Thymus (tissue), 11 donors: ENCODE data around the gene H2AZ1. TPM values are rescaled to one million over a fixed set of nuclear protein-coding genes. Genes with fewer than 3 reads are reported as not detected.
"Not testable (repeated sequence)": the region's sequence is repeated elsewhere in the genome, so short reads cannot be mapped to it uniquely, and the experiment has no call there.

Experiments used
- DNase-seq, 9 donors: peaks; one replicate each; pipeline ENCODE4 v3.0.0-alpha.2; 2013; ENCODE audit warnings: low spot score in 9 of 9, low read depth in 6 of 9, missing footprints in 1 of 9
- H3K27ac ChIP-seq, 2 donors: one replicate each; pipeline ENCODE4 v1.5.1; 2013; ENCODE audit warnings: control low read depth in 1 of 2, low read depth in 1 of 2, low read length in 1 of 2, mild to moderate bottlenecking in 1 of 2, moderate library complexity in 1 of 2
- H3K27me3 ChIP-seq, 2 donors: one replicate each; pipeline ENCODE4 v1.5.1; 2013; ENCODE audit warnings: low read length in 1 of 2; ENCODE audit not compliant: control insufficient read depth in 2 of 2, insufficient read depth in 1 of 2
- H3K36me3 ChIP-seq, 2 donors: one replicate each; pipeline ENCODE4 v1.5.1; 2013; ENCODE audit warnings: low read length in 1 of 2, mild to moderate bottlenecking in 1 of 2, moderate library complexity in 1 of 2; ENCODE audit not compliant: control insufficient read depth in 2 of 2, insufficient read depth in 2 of 2
- H3K4me1 ChIP-seq, 2 donors: one replicate each; pipeline ENCODE4 v1.5.1; 2013; ENCODE audit warnings: low read length in 2 of 2; ENCODE audit not compliant: control insufficient read depth in 2 of 2, insufficient read depth in 2 of 2
- H3K4me3 ChIP-seq, 2 donors: one replicate each; pipeline ENCODE4 v1.5.1; 2013; ENCODE audit warnings: low read length in 2 of 2, control low read depth in 1 of 2, mild to moderate bottlenecking in 1 of 2
- H3K9me3 ChIP-seq, 2 donors: one replicate each; pipeline ENCODE4 v1.5.1; 2013; ENCODE audit warnings: low read length in 1 of 2, mild to moderate bottlenecking in 1 of 2; ENCODE audit not compliant: control insufficient read depth in 2 of 2, insufficient read depth in 1 of 2
- WGBS: extraction: QIAGEN DNeasy Blood & Tissue Kit; methylation state at CpG from one replicate; pipeline ENCODE4 v1.1.7; 2013; 5-methylcytosine and 5-hydroxymethylcytosine counted together
- polyA plus RNA-seq: library from polyadenylated mRNA; stranded (reverse); fragments of 200-250 nt; gene quantifications from one replicate; pipeline ENCODE4 v1.2.3, GENCODE V29; 2013
- total RNA-seq: library from RNA; stranded (reverse); fragments of 120-200 nt; gene quantifications from one replicate; pipeline ENCODE4 v1.2.4, GENCODE V29; 2013
- donor health status: healthy.

The H2AZ1 gene
- total and polyA plus RNA-seq, 2 donors = 263 to 670 TPM

DNA sequence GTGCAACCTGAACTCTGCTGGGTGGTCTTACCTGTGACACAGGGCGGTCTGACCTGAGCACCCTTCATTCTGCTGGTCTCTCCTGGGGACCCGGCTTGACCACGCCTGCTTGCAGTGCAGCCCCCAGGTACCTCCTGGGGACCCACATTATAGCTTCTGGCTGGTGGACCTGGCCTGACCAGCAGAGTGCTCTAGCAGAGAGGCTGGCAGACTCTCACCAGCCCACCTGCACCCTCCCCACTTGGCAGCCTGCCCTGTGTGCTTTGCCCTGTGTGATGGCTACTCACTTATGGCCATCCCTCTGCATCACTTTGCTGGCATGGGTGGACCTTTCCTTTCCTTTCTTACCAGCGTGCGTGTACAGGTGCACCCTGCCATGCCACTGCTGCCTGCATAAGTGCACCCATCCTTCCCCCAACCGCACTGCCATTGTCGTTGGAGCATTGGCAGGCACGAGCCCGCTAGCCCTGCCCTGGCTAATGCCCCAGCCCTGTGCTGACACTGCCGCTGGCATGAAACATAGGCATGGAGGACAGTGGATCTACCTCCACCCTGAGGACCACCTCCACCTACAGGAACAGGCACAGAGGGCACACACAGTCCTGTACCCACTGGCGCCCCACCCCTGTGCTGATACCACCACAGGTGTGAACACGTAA lies 21.5 kb upstream of the H2AZ1 start:
- WGBS = 99% methylated on average over 12 of the region's 12 CpGs
- no peak overlapping the region for H3K4me3 ChIP-seq
- no peak for DNase-seq

DNA sequence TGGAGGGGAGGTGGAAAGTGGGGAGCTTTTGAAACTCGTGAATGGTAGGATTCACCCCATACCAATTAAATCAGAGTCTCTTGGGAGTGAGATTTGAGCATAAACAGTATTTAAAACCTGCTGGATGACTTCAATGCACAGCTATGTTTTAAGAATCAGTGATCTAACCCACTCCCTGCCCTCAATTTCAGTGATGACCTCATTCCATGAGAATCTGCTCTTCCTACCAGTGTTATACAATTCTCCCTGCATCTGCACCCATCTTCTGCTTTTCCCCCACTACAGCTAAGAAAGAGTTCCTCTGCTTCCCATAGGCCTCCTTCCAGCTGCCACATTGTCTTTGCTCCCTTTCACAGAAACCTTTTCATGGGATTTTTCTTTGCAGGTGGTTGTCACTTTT lies 18.3 kb upstream of the H2AZ1 start:
- H3K36me3 ChIP-seq = no peaks in the 10 kb centered on the region
- H3K9me3 ChIP-seq = no peaks in the 10 kb centered on the region
- no peak overlapping the region for H3K4me3 ChIP-seq
- WGBS = 93% methylated on average over 1 of the region's 1 CpG
- no peaks in the 10 kb centered on the region for H3K27me3 ChIP-seq
- H3K27ac ChIP-seq = no peak overlapping the region
- peaks cover 0 to 4% of the 10 kb centered on the region in 2 donors for H3K4me1 ChIP-seq
- DNase-seq = no peak

More for the DNA sequence above, 21.5 kb upstream of the H2AZ1 start:
- Histone ChIP-seq H3K27me3 (no peaks in the 10 kb centered on the region), H3K36me3 (no peaks in the 10 kb centered on the region), H3K27ac (no peak overlapping the region), H3K4me1 (no peaks in the 10 kb centered on the region), H3K9me3 (no peaks in the 10 kb centered on the region)

DNA sequence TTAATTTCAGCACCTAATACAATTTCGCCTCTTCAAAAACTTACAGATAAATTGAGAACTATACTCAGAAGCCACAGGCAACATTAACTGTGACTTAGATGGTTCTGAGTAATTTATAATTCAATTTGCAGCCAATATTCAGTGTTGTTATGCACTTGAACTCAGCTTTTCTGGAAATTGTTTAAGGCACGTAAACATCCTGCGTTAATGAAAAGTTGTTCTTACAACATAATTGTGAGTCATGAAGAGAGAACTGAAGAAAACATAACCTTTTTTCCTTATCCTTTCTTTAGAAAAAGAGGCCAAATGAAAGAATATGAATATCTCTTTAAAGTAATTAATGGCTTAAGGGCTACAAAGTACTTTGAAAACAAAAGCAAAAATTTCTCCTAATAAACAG lies 16.6 kb upstream of the H2AZ1 start:
- Histone ChIP-seq H3K27ac (no peak overlapping the region), H3K4me1 (peaks cover 0 to 4% of the 10 kb centered on the region in 2 donors), H3K36me3 (no peaks in the 10 kb centered on the region), H3K27me3 (no peaks in the 10 kb centered on the region), H3K4me3 (no peak overlapping the region), H3K9me3 (no peaks in the 10 kb centered on the region)
- no peak for DNase-seq
- 99% methylated on average over 3 of the region's 3 CpGs for WGBS

DNA sequence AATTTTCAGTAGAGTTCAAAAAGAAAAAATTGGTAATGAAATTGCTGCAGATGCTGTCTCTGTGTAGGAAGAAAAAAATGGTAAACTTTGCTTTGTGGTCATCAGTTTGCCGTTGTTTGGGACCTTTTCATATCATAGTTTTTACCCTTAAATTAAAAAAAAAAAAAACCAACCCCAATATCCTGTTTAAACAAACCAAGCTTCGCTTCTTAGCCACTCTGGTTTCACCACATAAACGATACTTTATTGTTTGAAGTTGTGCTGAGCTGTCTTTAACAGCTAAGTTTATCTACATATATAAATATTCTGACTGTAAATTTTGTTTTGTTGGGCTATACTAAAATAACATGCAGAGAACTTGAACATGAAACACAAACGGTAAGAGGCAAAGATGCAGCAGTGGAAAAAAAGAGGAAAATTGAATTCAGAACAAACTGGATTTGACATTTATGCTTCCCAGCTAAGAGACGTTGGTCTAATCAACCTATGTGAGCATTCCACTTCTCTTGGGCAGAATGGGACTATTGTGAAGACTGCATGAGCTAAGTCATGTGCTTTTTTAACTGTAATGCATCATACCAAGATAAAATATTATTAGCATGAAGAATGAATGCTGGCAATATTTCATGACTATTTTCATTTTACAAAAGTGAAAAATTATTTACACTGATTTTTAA lies 15.7 kb upstream of the H2AZ1 start:
- 21% methylated on average over 5 of the region's 5 CpGs for WGBS
- peaks cover 0 to 4% of the 10 kb centered on the region in 2 donors for H3K4me1 ChIP-seq
- H3K36me3 ChIP-seq = no peaks in the 10 kb centered on the region
- no peak overlapping the region for H3K4me3 ChIP-seq
- no peak overlapping the region for H3K27ac ChIP-seq
- H3K27me3 ChIP-seq = no peaks in the 10 kb centered on the region
- H3K9me3 ChIP-seq = no peaks in the 10 kb centered on the region
- peak in 1 of 9 donors; percentile 48 for DNase-seq

DNA sequence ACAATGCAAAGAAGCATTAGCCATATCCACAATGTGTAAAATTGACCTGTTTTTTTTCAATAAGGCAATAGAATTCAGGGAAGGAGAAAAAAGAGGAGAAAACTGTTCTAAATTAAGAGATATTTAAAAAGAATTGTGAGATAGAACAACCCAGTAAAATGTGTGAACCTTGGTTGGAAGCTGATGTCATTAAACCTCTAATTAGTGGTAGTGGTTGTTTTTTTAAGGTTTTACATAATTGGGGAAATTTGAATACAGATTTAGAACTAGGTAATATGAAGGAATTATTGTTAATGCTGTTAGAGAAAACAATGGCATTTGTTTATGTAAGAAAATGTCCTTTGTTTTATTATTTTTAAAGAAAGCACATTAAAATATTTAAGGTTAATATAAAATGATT lies 15.1 kb upstream of the H2AZ1 start:
- Histone ChIP-seq H3K27ac (no peak overlapping the region), H3K27me3 (no peaks in the 10 kb centered on the region), H3K9me3 (no peaks in the 10 kb centered on the region), H3K36me3 (no peaks in the 10 kb centered on the region), H3K4me1 (peaks cover 0 to 4% of the 10 kb centered on the region in 2 donors), H3K4me3 (no peak overlapping the region)
- DNase-seq = no peak

DNA sequence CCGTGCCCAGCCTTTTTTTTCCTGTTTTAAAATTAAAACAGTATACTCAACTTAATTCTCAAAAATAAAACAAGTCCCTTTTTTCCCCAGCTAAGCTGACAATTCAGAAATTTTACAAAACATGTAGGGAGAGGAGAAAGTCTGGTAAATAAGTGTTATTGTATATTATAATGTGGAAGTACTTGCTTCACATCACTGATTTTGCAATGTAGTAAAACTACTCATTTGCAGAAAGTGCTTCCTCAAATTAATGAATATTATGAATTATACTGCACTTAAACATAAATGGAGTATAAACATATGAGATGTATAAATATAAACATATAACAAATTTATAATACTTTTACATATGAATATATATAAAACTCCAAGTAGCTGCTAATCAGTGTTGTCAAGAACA lies 11.6 kb upstream of the H2AZ1 start:
- no peak for DNase-seq

DNA sequence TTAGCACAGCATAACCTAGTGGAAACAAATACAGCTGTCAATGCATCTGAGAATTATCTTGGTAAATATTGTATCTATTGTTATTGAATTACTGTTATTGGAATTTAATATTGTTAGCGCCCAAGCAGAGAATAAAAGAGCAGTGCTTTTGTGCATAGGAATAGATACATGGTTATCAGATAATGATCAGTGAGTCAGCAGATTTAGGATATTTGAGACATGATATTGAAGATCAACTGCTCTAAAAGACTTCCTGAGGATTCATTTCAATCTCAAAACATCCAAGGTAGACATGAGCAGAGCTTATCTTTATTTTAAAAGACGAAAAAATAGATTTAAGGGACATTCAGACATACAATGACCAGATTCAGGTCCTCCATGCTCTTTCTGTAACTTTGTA lies 10.6 kb upstream of the H2AZ1 start:
- Histone ChIP-seq H3K4me1 (no peaks in the 10 kb centered on the region), H3K27ac (no peak overlapping the region), H3K4me3 (no peak overlapping the region), H3K36me3 (no peaks in the 10 kb centered on the region), H3K27me3 (no peaks in the 10 kb centered on the region), H3K9me3 (peaks cover 0 to 2% of the 10 kb centered on the region in 2 donors)
- no peak for DNase-seq
- 99% methylated on average over 2 of the region's 2 CpGs for WGBS

More for the DNA sequence above, 11.6 kb upstream of the H2AZ1 start:
- Histone ChIP-seq H3K4me3 (no peak overlapping the region), H3K4me1 (peaks cover 0 to 4% of the 10 kb centered on the region in 2 donors), H3K36me3 (no peaks in the 10 kb centered on the region), H3K9me3 (peaks cover 0 to 2% of the 10 kb centered on the region in 2 donors), H3K27me3 (no peaks in the 10 kb centered on the region), H3K27ac (no peak overlapping the region)
- whole genome bisulfite sequencing = 97% methylated on average over 1 of the region's 1 CpG

DNA sequence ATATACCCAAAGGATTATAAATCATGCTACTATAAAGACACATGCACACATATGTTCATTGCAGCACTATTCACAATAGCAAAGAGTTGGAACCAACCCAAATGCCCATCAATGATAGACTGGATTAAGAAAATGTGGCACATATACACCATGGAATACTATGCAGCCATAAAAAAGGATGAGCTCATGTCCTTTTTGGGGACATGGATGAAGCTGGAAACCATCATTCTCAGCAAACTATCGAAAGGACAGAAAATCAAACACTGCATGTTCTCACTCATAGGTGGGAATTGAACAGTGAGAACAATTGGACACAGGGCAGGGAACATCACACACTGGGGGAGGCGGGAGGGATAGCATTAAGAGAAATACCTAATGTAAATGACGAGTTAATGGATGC lies 8.1 kb upstream of the H2AZ1 start:
- not testable (repeated sequence) for DNase-seq, H3K4me3 ChIP-seq, H3K27ac ChIP-seq, H3K9me3 ChIP-seq, H3K36me3 ChIP-seq, H3K27me3 ChIP-seq, H3K4me1 ChIP-seq
- 99% methylated on average over 3 of the region's 3 CpGs for WGBS

DNA sequence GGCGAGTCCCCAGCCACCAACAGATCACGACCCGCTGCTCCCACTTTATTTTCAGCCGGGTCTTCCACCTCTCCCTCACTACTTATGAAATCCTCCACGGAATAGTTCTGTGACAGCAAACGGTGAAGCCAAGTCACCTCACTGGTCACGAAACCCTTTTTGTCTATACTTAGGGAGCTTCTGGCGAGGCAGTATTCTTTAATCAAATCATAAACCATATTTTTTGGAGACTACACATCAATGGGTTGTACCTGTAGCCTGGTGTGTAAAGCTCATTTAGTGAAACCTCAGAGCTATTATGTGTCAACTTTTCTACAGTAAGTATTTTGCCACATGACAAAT lies 809 bp upstream of the H2AZ1 start:
- peak overlapping the region; percentile 94 to 95 for H3K4me3 ChIP-seq
- no peaks in the 10 kb centered on the region for H3K9me3 ChIP-seq
- no peak for DNase-seq
- H3K4me1 ChIP-seq = peaks cover 15 to 18% of the 10 kb centered on the region in 2 donors
- H3K27ac ChIP-seq = peak overlapping the region; percentile 82 to 99
- peaks cover 0 to 11% of the 10 kb centered on the region in 2 donors for H3K36me3 ChIP-seq
- WGBS = under 1% methylated on average over 8 of the region's 8 CpGs
- no peaks in the 10 kb centered on the region for H3K27me3 ChIP-seq
